ENCODE data around the gene NTRK2.

- no peak for TF ChIP-seq CTCF (IDR thresholded peaks at IDR 0.05)
- no peak for TF ChIP-seq POLR2A (IDR thresholded peaks at IDR 0.05)
These were observed 191.0 kb downstream of the NTRK2 start for GRCh38 chr9:84860249-84861115.
